ENCODE results near the gene RBM38. TPM values are rescaled to one million over a fixed set of nuclear protein-coding genes. Genes with fewer than 3 reads are reported as not detected.

Gene RBM38
- total and polyA plus RNA-seq, 2 of the 13 experiments (the other 11 are each of a cell fraction or from before 2014, with no cell fraction given) = 24.2 to 34.2 TPM

DNA sequence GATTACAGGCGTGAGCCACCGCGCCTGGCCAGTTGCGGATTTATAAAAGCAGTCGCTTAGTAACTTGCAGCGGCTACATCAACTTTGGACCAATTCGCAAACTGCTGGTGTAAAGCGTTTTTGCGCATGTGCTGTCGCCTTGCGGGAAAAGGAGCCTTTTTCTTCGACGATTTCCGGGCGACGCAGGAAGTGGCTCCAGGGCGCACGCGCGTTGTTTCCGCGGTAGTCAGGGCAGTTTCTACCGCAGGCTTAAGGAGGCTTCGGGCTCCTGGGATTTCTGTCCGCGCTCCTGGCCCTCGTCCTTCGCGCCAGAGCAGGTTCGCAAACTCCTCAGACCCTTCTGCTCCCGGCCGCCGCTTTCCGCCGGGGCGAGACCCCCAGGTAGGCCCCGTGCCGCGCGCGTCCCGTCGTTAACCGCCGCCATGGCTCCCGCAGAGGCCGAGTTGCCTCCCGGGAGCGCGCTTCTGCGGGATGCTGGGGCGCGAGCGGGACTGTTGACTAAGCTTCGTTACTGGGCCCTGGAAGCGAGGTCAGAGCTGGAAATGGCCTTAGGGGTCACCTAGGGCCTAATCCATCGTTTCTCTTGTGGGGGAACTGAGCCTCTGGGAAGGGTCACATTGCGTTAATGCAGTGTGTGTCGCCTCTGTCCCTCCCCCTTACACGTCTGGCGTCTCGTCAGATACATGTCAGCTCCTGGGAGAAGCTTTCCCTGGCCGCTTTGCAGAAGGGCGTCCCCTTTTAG lies 40.0 kb upstream of the RBM38 start, which contains the start of gene RAE1 (continued):
- TF ChIP-seq RBFOX2 (IDR thresholded peaks at IDR 0.05; ENCODE audit: low read depth, low read length) = peak; percentile 96
- TF ChIP-seq SYNCRIP (IDR thresholded peaks at IDR 0.05; ENCODE audit: insufficient read depth, low read depth, low read length) = no peak
- no peak for TF ChIP-seq NCOA5 (CRISPR knock-in tag; IDR thresholded peaks at IDR 0.05)
- peak; percentile 64 for TF ChIP-seq SNAPC2 (CRISPR knock-in tag; IDR thresholded peaks at IDR 0.05)
- no peak for TF ChIP-seq ZNF749 (CRISPR knock-in tag; IDR thresholded peaks at IDR 0.05; ENCODE audit: borderline replicate concordance)
- TF ChIP-seq ZZZ3 (CRISPR knock-in tag; IDR thresholded peaks at IDR 0.05; ENCODE audit: borderline replicate concordance) = no peak; the same call in 1 of the 2 replicates
- TF ChIP-seq, protein P1, sequence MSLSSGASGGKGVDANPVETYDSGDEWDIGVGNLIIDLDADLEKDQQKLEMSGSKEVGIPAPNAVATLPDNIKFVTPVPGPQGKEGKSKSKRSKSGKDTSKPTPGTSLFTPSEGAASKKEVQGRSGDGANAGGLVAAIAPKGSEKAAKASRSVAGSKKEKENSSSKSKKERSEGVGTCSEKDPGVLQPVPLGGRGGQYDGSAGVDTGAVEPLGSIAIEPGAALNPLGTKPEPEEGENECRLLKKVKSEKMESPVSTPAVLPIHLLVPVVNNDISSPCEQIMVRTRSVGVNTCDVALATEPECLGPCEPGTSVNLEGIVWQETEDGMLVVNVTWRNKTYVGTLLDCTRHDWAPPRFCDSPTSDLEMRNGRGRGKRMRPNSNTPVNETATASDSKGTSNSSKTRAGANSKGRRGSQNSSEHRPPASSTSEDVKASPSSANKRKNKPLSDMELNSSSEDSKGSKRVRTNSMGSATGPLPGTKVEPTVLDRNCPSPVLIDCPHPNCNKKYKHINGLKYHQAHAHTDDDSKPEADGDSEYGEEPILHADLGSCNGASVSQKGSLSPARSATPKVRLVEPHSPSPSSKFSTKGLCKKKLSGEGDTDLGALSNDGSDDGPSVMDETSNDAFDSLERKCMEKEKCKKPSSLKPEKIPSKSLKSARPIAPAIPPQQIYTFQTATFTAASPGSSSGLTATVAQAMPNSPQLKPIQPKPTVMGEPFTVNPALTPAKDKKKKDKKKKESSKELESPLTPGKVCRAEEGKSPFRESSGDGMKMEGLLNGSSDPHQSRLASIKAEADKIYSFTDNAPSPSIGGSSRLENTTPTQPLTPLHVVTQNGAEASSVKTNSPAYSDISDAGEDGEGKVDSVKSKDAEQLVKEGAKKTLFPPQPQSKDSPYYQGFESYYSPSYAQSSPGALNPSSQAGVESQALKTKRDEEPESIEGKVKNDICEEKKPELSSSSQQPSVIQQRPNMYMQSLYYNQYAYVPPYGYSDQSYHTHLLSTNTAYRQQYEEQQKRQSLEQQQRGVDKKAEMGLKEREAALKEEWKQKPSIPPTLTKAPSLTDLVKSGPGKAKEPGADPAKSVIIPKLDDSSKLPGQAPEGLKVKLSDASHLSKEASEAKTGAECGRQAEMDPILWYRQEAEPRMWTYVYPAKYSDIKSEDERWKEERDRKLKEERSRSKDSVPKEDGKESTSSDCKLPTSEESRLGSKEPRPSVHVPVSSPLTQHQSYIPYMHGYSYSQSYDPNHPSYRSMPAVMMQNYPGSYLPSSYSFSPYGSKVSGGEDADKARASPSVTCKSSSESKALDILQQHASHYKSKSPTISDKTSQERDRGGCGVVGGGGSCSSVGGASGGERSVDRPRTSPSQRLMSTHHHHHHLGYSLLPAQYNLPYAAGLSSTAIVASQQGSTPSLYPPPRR (CRISPR knock-in tag; IDR thresholded peaks at IDR 0.05; ENCODE audit: borderline replicate concordance) = peak; percentile 61; the same call in 1 of the 2 replicates
- TF ChIP-seq BORCS8-MEF2B (CRISPR knock-in tag; IDR thresholded peaks at IDR 0.05) = peak; percentile 93
- peak; percentile 82; the same call in 1 of the 2 replicates for TF ChIP-seq MXD4 (CRISPR knock-in tag; IDR thresholded peaks at IDR 0.05)
- peak; percentile 93 for TF ChIP-seq YY1 (IDR thresholded peaks at IDR 0.05; ENCODE audit: insufficient read depth, insufficient replicate concordance, low read depth, low read length)
- TF ChIP-seq ZNF646 (CRISPR knock-in tag; IDR thresholded peaks at IDR 0.05) = 0 out of 2 replicates have a peak, but pooled peaks have one; percentile 77
- TF ChIP-seq ZBTB46 (CRISPR knock-in tag; IDR thresholded peaks at IDR 0.05; ENCODE audit: borderline replicate concordance) = peak; percentile 42; the same call in 1 of the 2 replicates
- 0 out of 2 replicates have a peak, but pooled peaks have one; percentile 13 for TF ChIP-seq SIX1 (CRISPR knock-in tag; IDR thresholded peaks at IDR 0.05; ENCODE audit: borderline replicate concordance)
- TF ChIP-seq THYN1 (CRISPR knock-in tag; IDR thresholded peaks at IDR 0.05; ENCODE audit: borderline replicate concordance, low read depth) = no peak
